Neural progenitor cell (in vitro differentiated cells): Measurements from ENCODE around the gene UPF2.

Source experiments
- CTCF ChIP-seq: fragments of 200-600 bp; sonication (generic); IDR thresholded peaks from 2 replicates; pipeline ENCODE4 v1.5.1; 2017; ENCODE audit warnings: antibody characterized with exemption, mild to moderate bottlenecking
- EZH2 ChIP-seq: fragments of 200-600 bp; sonication (generic); IDR thresholded peaks from 2 replicates; pipeline ENCODE4 v1.6.1; 2017; ENCODE audit warnings: antibody characterized with exemption, mild to moderate bottlenecking, moderate library complexity

- TF ChIP-seq CTCF (no peak), EZH2 (no peak)
These were observed 157.0 kb downstream of the UPF2 start for GRCh38 chr10:11885437-11886137.
